Mesothelial cell of epicardium (in vitro differentiated cells): ENCODE measurements around the gene PTDSS2. TPM values are rescaled to one million over a fixed set of nuclear protein-coding genes. Genes with fewer than 3 reads are reported as not detected.

Source experiments
- DNase-seq, 2 experiments: peaks; one replicate each; pipeline ENCODE4 v3.0.0; 2021; ENCODE audit warnings: low spot score in 2 of 2; ENCODE audit not compliant: unreplicated experiment in 2 of 2
- H3K27ac Mint-ChIP-seq: 2 replicates; pipeline ENCODE4 v1.8.0; 2021; ENCODE audit warnings: mixed read lengths
- H3K27me3 Mint-ChIP-seq: 2 replicates; pipeline ENCODE4 v1.8.0; 2021; ENCODE audit warnings: low read depth, mixed read lengths
- H3K36me3 Mint-ChIP-seq: 2 replicates; pipeline ENCODE4 v1.8.0; 2021; ENCODE audit warnings: mixed read lengths
- H3K4me1 Mint-ChIP-seq: 2 replicates; pipeline ENCODE4 v1.8.0; 2021; ENCODE audit warnings: mixed read lengths
- H3K4me3 Mint-ChIP-seq: 2 replicates; pipeline ENCODE4 v1.8.0; 2021; ENCODE audit warnings: mild to moderate bottlenecking, moderate library complexity, mixed read lengths
- H3K9me3 Mint-ChIP-seq: 2 replicates; pipeline ENCODE4 v1.8.0; 2021; ENCODE audit warnings: mixed read lengths
- total RNA-seq: library from RNA; stranded (reverse); gene quantifications from 3 replicates; pipeline ENCODE4 v1.2.1, GENCODE V29; 2021
- TF ChIP-seq, protein P1 (sequence below): fragments of 200-600 bp; sonication (generic); IDR thresholded peaks from one replicate; pipeline ENCODE4 v1.5.0; 2021; ENCODE audit warnings: antibody characterized with exemption; ENCODE audit not compliant: unreplicated experiment

PTDSS2 gene
- total RNA-seq, 1 donor from 2014 or later = 49.7 TPM

DNA sequence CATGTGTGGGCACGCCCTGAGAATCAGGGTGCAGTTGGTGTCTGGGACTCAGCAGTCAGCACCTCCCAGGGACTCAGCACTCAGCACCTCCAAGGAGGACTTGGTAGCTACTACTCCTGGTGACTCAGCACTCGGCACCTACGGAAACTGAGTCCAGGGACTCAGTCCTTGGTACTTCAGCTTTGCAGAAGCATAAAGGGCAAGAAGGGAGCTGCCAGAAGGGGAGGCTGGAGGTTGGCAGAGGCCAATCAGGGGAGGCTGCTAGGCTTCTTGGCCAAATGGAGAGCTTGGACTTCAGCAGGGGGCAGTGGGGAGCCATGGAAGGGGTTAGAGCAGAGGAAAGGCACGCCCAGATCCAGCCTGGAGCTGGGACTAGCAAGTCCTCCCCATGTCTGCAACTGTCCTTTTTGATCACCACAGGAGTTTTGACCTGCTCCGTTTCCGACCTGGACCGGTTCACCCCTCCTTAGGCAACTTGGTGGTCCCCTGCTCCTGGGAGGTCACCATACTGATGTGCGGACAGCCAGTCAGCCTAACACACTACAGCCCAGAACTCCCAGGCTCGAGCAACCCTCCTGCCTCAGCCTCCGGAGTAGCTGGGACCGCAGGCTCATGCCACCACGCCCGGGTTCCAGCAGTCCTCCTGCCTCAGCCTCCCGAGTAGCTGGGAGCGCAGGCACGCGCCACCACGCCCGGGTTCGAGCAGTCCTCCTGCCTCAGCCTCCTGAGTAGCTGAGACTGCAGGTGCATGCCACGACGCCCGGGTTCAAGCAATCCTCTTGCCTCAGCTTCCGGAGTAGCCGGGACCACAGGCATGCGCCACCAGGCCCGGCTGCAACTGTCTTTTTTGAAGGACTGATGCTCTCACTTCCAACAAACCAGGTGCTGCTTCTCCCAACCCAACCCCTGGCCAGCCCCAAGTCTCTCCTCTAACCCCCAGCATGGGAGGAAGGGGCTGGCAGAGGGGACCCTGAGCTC is 9.7 kb upstream of the PTDSS2 start:
- DNase-seq = no peak
- Mint-ChIP-seq H3K36me3 (no peaks in the 10 kb centered on the region), H3K4me3 (peak overlapping the region; percentile 51), H3K4me1 (peaks cover 5% of the 10 kb centered on the region), H3K9me3 (peaks cover 5% of the 10 kb centered on the region), H3K27me3 (no peaks in the 10 kb centered on the region), H3K27ac (no peak overlapping the region)
- TF ChIP-seq, protein P1, sequence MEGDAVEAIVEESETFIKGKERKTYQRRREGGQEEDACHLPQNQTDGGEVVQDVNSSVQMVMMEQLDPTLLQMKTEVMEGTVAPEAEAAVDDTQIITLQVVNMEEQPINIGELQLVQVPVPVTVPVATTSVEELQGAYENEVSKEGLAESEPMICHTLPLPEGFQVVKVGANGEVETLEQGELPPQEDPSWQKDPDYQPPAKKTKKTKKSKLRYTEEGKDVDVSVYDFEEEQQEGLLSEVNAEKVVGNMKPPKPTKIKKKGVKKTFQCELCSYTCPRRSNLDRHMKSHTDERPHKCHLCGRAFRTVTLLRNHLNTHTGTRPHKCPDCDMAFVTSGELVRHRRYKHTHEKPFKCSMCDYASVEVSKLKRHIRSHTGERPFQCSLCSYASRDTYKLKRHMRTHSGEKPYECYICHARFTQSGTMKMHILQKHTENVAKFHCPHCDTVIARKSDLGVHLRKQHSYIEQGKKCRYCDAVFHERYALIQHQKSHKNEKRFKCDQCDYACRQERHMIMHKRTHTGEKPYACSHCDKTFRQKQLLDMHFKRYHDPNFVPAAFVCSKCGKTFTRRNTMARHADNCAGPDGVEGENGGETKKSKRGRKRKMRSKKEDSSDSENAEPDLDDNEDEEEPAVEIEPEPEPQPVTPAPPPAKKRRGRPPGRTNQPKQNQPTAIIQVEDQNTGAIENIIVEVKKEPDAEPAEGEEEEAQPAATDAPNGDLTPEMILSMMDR = no peak

DNA sequence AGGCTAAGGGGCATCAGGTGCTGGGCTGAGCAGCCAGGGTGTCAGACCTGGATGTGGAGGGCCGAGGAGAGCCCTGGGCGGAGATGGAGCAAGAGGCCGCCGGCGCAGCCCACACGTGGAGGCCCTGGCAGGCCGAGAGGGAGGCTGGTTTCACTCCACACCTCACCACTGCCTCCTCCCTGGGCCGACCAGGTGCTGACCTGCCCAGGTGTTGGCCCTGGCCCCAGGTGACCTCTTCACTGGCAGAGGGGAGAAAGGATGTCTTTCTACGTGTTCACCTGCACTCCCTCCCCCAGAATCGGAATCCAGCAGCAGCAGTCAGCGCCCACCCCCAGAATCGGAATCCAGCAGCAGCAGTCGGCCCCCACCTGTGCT is 9.0 kb upstream of the PTDSS2 start:
- Mint-ChIP-seq H3K27ac (no peak overlapping the region), H3K27me3 (no peaks in the 10 kb centered on the region), H3K9me3 (peaks cover 5% of the 10 kb centered on the region), H3K4me3 (peak overlapping the region; percentile 51), H3K4me1 (peaks cover 8% of the 10 kb centered on the region), H3K36me3 (no peaks in the 10 kb centered on the region)
- TF ChIP-seq, protein P1 = no peak
- DNase-seq = no peak

- no peak for DNase-seq
- Mint-ChIP-seq H3K9me3 (peaks cover 5% of the 10 kb centered on the region), H3K4me3 (peak within 1 kb of the TSS; percentile 51)
Measured at GRCh38 chr11:441418-442274, 8.4 kb upstream of the PTDSS2 start, which contains the start of gene ANO9. ANO9 (minus strand) TSS chr11:442011; CDS start chr11:441926, 85 bp downstream.

GRCh38 chr11:442611-443081 is 7.4 kb upstream of the PTDSS2 start:
- no peaks in the 10 kb centered on the region for H3K27me3 Mint-ChIP-seq
- no peak overlapping the region for H3K27ac Mint-ChIP-seq
- DNase-seq = no peak
- H3K36me3 Mint-ChIP-seq = no peaks in the 10 kb centered on the region
- TF ChIP-seq, protein P1 = no peak
- no peaks in the 10 kb centered on the region for H3K9me3 Mint-ChIP-seq
- peaks cover 17% of the 10 kb centered on the region for H3K4me1 Mint-ChIP-seq
- no peak overlapping the region for H3K4me3 Mint-ChIP-seq

More at GRCh38 chr11:441418-442274, 8.4 kb upstream of the PTDSS2 start, which contains the start of gene ANO9:
- H3K4me1 Mint-ChIP-seq = peaks cover 13% of the 10 kb centered on the region
- H3K27ac Mint-ChIP-seq = no peak within 1 kb of the TSS
- no peaks in the 10 kb centered on the region for H3K27me3 Mint-ChIP-seq
- H3K36me3 Mint-ChIP-seq = no peaks in the 10 kb centered on the region
- TF ChIP-seq, protein P1 = no peak

GRCh38 chr11:443542-444199 is 6.4 kb upstream of the PTDSS2 start:
- no peaks in the 10 kb centered on the region for H3K27me3 Mint-ChIP-seq
- no peak overlapping the region for H3K27ac Mint-ChIP-seq
- DNase-seq = no peak
- TF ChIP-seq, protein P1 = no peak
- H3K36me3 Mint-ChIP-seq = no peaks in the 10 kb centered on the region
- H3K9me3 Mint-ChIP-seq = no peaks in the 10 kb centered on the region
- H3K4me3 Mint-ChIP-seq = no peak overlapping the region
- H3K4me1 Mint-ChIP-seq = peaks cover 19% of the 10 kb centered on the region
